Thoracic aorta endothelial cell (primary cell): ENCODE results near the gene ANKRD27. TPM values are rescaled to one million over a fixed set of nuclear protein-coding genes. Genes with fewer than 3 reads are reported as not detected.

Source experiments
- small RNA-seq: library from RNA; depleted of rRNA; stranded (forward); fragments of <200 nt; gene quantifications from one replicate; pipeline ENCODE3, GENCODE V24; 2012
- total RNA-seq: library from RNA; depleted of rRNA; stranded (reverse); fragments of >200 nt; gene quantifications from 2 replicates; pipeline ENCODE4 v1.2.3, GENCODE V29; 2012

ANKRD27 gene
- total RNA-seq, result 46.9 and 48.2 TPM in 2 replicates

GRCh38 chr19:32674931-32675719, at the start of gene ANKRD27:
Gene ANKRD27 (minus strand): TSS chr19:32675180. CDS start chr19:32659015, 16,165 bp downstream.

DNA sequence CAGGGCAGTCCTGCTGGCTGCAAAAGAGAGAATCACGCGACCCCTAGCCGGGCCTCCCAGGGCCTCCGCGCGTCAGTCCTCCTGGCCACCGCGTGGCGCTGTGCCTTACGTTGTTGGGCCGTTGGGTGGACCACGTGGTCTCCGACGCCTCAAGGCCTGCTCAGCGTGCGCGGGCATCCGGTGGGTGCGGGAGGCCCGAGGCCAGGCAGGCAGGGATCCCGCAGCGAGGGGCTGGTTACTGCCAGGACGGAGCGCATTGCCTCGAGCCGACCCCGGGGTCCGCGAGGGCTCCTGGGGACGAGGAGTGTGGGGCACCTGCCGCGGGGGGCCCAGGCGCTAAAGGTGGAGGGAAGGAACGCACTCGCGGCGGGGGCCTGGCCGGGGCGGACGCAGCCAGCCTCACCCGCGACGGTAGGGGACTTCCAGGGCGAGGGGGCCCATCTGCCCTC, 44.7 kb upstream of the ANKRD27 start, which contains the start of gene TDRD12:
Gene TDRD12, plus strand, starts transcription at position 157 of the 449 bp plus-strand sequence. CDS start 306 bp downstream, outside the sequence.

DNA sequence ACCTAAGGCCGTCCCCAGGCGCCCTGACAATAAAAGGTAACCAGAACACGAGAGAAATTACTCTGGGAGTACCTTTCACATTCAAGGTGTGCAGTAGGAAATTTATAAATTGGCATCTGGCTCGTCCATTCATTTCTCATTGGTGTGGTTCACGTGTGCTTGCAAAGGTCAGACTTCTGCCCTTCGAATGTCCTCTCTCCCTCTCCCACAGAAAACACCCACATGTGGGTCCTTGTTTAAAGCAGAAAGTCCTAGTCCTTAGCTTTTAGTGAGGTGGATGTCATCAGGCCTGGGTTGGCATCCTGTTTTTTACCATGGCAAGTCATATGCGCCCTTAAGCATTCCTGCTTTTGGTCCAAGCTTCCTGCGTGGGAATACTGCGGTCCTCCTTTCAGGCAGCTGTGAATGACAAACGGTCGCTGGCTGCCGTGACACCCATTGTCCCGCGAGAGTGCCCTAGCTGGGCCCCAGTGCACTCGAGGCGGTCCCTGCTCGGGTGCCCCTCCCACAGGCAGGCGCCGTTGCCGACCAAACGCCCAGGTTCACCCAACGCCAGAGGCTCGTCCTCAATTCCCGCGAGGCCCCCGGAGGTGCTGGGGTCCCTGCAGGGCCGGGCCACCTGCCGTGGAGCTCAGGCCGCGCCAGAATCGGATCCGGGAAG, 16.4 kb upstream of the ANKRD27 start, which contains the start of gene NUDT19:
Gene NUDT19, plus strand, starts transcription at position 531 of the 661 bp plus-strand sequence. CDS start 140 bp downstream, outside the sequence.

DNA sequence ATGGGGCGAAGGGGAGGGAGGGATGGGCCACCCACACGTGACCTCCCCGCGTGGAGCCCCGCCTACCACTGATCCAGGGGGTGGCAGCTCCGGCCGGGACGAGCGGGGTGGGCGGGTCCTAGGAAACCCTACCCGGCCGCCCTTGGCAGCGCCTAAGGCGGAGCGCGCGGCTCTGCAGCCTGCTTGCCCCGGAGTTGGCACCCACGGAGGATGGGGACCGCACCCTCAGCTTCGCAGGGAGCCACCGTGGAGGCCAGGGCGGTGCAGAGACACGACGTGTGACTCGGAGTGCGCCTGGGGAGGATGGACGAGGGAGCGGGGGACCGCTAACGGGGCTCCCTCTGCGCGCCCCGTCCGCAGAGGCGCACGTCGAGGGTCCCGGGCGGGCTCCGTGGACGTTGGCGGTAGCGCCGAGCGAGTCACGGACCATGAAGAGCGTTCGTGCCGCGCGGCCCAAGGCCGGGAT, 773 bp upstream of the ANKRD27 start, which contains the start of gene RGS9BP:
Gene RGS9BP, plus strand, starts transcription at position 129 of the 466 bp plus-strand sequence. CDS start 416 bp downstream, outside the sequence.

GRCh38 chr19:32580901-32581704, 93.9 kb downstream of the ANKRD27 start, which contains the start of gene PDCD5:
Gene PDCD5 (plus strand): TSS chr19:32581190. CDS start chr19:32581262, 72 bp downstream.

Small RNAs within 50 kb of the gene (small RNA-seq; reads per million reads assigned to genes)
- not detected for gene RN7SL789P
- 0.21 reads per million for gene SNORA68B

Other genes with a start within 250 kb of the ANKRD27 start
- gene PDCD5, start 94.0 kb downstream of the ANKRD27 start, total RNA-seq, result 130 and 136 TPM in 2 replicates
- gene RGS9BP, start 668 bp upstream of the ANKRD27 start, total RNA-seq, result 0.13 and 0.22 TPM in 2 replicates
- 15.0 and 22.2 TPM in 2 replicates for gene NUDT19, start 16.6 kb upstream of the ANKRD27 start, total RNA-seq
- gene TDRD12, start 44.6 kb upstream of the ANKRD27 start, total RNA-seq, result under 0.01 and 0.36 TPM in 2 replicates
- gene SLC7A9, start 194.6 kb upstream of the ANKRD27 start, total RNA-seq, result not detected in 2 replicates